NK-92 (cell line): ENCODE results near the gene MAOB.
"Not testable (repeated sequence)": the region's sequence is repeated elsewhere in the genome, so short reads cannot be mapped to it uniquely, and the experiment has no call there.

ENCODE experiments used
- DNase-seq: peaks from one replicate; lab custom pipeline; 2025; ENCODE audit not compliant: unreplicated experiment; lab: John Stamatoyannopoulos, UW

Gene MAOB

DNA sequence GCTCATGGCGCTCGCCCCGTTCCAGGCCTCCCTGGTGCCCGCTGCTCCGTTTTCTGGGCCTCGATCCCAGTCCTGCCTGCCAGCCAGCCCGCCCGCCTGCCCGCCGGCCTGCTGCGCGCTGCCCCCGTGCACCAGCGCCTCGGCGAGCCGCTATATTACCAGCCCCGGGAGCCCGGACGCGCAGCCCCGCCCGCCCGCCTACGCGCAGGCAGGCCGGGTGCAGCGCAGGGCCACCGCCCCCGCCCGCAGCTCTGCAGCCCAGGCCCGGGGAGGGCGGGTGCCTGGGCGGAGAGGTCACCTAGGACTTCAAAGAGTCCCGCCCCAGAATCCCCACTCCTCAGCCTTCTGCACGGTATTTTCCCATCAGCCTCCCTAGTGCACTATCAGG is at the start of gene MAOB:
MAOB (minus strand) TSS at position 157 of the 388 bp plus-strand sequence; CDS start at position 6, 151 bp downstream.
- no peak for DNase-seq

DNA sequence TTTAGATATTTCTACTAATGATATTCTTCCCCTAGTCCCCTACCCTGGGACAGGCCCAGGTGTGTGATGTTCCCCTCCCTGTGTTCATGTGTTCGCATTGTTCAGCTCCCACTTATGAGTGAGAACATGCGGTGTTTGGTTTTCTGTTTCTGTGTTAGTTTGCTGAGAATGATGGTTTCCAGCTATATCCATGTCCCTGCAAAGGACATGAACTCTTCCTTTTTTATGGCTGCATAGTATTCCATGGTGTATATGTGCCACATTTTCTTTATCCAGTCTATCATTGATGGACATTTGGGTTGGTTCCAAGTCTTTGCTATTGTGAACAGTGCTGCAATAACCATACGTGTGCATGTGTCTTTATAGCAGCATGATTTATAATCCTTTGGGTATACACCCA is 39.8 kb upstream of the MAOB start:
- DNase-seq: not testable (repeated sequence)

DNA sequence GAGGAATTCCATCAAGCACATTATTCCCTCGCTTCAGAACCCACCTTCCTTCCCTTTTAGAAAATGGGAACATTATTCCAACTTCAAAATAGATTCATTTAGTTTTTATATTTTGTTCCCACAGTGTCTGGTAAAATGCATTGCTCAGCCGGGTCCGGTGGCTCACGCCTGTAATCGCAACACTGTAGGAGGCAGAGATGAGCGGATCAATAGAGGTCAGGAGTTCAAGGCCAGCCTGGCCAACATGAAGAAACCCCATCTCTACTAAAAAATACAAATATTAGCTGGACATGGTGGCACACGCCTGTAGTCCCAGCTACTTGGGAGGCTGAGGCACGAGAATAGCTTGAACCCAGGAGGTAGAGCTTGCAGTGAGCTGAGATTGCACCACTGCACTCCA is 28.5 kb upstream of the MAOB start:
- not testable (repeated sequence) for DNase-seq

DNA sequence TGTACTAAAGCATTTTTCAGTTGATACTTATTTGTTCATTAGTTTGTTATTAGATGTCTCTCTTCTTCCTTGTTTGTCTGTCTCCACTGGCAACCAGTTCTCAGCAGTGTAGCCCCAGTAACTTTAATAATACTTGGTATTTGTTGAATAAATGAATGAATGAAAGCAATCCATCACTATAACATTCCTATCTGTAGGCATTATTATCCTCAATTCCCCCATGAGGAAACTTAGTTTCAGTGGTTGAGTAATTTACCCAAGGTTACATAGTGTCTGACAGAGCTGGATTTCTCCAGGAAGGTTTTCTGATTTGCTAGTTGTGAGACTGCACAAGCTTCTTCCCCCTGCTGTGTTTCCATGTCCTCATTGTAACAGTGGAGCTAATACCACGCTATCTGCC is 27.8 kb upstream of the MAOB start:
- no peak for DNase-seq

DNA sequence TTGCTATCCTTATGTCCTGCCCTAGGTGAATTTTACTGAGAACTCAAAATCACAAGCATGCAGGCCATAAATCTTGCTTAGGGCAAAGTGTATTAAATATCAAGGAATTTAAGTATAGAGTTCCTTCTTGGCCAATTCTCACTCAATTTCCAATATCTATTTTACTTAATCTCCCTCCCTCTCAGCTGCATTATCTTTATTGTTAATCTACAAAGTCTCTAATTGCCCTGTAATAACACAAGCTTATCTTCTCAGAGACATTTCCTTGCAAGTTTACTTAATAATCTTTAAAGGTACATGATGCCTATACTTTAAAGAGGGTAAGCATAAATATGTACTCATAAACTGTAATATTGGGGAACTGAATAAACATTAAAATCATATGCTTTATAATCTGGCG is 26.9 kb upstream of the MAOB start:
- no peak for DNase-seq

DNA sequence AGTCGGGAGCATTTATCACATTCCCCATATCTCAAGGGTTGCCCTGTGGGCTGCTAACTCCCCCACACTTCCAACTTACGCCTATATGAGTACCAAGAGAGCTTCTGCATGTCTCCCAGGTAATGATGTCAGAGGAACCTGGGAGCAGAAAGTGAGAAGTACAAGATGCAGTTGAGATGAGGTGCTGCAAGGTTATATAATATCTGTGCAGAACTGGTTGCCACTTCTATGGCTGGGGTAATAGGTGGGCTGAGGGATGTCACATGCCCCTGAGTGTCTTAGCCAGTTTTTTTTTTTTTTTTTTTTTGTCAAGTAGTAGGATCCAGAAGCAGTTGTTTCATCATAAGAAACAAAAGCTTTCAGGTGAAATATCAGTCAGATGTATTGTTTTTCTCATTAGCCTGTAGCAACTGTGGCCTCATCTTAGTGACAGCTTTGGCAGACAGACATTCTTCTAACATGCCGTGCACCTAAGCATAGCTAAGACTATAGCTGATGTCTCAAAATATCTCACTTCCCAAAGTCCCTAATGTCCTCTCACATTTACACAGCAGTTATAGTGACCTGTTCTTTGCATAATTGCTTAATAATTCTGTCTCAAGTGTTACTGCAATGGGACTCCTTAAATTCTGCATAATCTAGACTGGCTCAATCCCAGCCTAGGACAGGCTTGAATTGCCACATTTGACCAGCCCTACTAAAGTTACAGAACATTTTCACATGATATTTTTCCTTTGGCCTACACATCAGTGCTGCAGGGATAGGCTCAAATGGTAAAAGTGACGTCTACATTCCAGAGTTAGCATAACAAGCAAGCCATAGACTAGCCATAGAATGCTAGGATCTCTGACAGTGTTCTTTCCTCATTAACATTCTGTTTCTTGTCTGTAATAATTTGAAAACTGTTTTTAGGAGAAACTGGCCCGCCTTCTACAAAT is 17.9 kb upstream of the MAOB start:
- DNase-seq: no peak

DNA sequence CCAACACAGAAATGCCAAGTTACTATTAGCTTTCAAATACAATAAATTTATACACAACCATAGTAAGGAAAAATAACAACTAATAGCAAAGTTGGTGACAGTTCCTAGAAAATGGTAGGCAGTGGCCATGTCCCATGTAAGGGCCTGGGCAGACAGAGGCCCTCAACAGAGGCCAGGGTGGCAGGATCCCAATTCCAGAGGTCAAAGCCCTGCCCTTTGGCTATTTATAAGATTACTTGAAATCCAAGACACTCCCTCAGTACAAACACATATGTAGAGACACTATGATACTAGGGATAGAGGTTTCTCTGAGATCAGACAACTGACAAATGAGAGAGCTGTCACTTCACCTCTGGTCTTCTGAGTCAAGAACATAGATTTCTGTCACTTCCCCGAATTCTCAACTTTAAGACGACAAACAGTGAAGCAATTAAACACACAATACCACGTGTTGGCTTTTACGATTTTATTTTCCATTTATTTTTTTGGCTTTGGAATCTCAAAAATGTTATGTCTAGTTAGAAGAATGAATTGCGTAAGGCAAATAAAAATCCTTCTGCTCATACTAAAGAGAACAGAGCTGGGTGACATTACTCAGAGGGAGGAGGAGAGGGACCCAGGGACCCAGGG is 16.3 kb upstream of the MAOB start:
- DNase-seq: no peak

DNA sequence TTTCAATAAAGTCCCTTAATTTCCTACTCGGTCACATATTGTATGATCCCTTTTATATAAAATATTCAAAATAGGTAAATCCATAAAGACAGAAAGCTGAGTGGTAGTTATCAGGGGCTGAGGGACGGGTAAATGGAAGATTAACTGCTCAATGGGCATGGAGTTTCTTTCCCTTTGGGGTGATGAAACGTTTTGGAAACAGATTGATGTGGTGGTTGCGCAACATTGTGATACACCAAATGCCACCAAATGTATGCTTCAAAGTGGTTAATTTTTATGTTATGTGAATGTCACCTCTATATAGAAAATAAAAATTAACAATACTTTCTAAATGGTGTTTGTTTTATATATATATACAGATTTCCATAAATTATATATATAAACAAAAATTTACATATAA is 15.0 kb upstream of the MAOB start:
- DNase-seq: no peak

DNA sequence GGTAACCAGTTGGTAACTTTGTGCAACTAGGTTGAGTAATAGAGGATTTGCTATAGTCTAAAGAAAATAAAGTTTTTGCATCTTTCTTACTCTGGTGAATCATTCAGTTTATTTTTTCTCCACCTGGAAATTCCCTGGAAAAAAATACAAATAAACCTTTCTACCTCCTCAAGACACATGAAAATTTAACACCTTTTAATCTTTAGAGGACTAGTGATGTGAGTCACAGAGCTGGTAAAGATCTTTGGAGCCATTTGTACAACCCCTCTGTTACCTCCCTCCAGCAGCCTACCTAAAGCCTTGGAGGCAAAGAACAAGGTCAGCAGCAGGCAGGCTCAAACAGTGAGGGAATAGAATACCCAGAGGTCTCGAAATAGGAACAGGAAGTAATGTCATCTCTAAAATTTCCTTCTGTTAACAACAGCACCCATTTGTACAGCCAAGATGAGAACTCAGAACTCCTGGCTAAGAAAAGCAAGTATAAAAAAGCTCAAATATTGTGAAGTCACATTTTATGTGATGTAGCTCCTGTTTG is 10.2 kb upstream of the MAOB start:
- DNase-seq: no peak

DNA sequence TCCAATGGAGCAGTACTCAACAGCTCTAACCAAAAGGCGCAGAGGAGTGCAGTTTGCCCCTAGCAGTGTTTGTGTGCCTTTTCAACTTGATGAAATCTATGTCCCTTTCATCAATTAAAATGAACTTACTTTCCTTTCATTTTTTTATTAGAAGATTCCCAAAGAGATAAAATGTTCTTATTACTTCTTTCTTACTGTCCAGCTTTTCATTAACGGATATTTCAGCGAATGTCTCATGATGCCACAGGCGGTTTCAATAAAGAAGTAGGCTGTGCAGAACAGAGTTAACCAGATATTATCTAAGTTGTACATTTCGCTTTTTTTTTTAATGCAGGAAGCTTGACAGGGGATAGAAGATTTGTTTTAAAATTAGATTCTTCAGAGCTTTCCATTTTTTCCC is 3.4 kb upstream of the MAOB start:
- DNase-seq: no peak

DNA sequence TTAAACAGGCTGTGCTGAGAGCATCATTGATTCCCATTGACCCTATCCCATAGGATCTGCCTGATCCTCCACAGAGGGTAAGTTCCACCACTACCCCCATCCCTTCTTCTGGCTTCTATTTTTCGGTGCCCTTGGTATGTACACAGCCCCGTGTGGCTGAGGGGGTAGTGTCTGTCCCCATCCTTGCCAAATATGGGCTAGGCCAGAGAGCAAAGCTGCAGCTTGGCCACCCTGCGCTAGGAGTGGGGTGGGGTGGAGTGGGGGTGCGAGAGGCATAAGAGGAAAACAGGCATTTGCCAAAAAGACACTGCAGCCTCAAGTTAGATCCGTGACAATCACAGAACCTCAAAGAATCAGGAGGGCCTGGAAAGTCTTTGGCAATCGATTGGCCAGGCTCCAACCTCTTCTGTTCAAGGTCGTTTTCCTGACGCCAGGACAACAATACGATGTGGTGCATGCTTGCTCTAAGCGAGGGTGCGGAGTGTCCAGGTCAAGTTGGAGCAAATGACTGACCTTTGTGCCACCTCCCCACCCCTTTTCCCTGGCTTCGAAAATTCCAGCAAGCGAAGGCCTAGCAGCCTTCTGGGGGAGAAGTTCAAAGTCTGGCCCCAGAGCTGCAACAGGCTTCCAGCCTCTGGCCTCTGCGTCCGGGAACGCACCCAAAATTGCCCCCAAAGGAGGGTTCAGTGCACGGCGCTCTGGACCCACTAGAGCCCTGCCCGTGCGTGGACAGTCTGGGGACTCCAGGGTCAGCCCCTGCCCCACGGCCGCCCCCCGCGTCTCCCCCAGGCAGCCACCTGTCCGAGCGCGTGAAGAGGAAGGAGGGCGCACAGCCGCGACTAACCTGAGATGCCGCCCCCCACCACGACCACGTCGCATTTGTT is 598 bp downstream of the MAOB start:
- no peak for DNase-seq

DNA sequence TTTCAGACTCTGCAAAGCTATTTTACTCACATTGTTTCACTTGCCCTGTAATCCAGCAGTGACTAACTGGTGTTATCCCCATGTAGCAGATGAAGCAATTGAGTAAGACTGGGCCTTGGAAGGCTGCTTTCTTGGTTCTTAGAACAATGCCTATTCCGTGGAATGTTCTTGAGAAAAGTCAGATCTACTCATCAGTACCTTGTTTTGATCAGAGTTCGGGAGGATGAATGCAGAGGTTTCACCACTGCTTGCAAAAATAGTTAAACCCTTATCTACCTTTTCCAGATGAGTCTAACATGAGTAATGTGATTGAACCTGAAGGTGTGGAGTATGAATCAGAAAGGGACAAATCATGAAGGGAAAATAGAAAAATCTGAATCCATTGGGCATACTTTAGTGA is 1.8 kb downstream of the MAOB start:
- no peak for DNase-seq

DNA sequence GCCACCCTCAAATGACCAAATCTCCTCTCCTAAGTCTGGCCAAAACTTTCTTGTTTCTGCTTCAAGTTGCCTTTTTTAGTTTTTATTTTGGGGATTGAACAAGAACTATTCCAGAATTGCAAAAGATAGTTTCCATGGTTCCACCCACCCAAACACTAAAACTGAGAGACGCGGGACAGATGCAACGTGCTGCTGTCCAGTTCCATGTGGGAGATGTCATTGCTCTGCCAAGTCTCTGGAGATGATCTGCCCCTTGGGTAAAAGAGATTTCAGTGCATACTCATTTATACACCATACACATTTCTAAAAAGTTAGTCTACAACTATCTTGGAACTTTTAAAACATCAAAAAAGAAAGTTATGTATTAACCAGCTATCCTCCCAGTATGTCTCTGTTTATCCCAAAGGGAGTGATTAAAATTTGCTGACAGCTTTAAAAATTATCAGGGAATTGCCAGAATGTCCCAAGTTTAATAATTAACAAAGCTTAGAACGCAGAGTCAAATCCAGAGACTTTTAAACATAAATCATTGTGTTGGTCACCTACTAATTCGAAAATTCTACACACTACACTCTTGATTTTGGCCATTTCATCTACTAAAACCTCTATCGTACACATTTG is 3.2 kb downstream of the MAOB start:
- no peak for DNase-seq

DNA sequence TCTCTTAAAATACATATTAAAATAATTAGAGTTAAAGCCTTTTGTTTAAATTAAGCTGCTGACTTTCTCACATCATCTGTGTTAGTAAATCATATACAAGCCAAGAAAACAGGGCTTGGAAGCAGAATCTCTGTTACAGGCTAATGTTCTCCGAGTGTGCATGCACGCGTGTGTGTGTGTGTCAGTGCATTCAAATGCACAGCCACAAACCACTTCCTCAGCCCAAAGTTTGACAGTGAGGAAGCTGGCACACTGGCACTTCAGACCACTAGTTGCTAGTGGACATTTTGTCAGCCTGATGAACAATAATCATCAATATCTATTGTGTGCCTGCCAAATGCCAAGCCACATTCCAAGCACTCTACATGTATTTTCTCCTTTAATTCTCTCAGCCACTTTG is 5.6 kb downstream of the MAOB start:
- no peak for DNase-seq

DNA sequence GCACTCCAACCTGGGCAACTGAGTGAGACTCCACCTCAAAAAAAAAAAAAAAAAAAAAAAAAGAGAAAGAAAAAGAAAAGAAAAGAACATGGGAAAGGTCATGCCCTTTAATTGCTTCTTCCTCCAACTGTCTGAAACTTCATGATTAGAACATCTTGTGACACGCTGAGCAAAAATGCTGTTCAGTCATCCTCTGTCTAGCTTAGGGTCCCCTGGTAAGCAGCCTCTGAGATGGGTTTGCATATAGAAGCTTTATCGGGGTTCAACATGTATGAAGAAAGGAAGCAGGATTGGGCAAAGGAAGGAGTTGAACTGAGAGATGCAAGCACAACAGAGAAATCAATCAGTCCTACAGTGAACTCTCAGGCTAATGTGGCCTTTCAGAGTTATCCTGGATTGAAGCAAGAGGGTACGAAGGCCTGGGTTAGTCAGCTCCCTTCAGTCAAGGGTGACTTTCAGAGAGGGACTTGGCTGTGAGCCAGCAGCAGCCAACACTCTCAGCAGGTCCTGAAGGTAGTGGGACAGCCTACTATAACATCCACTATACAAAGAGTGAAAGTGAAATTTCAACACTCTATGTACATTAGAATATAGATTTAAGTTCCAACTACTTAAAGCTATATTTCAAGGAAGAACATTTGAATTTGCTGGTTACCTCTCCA is 11.4 kb downstream of the MAOB start:
- DNase-seq: no peak

DNA sequence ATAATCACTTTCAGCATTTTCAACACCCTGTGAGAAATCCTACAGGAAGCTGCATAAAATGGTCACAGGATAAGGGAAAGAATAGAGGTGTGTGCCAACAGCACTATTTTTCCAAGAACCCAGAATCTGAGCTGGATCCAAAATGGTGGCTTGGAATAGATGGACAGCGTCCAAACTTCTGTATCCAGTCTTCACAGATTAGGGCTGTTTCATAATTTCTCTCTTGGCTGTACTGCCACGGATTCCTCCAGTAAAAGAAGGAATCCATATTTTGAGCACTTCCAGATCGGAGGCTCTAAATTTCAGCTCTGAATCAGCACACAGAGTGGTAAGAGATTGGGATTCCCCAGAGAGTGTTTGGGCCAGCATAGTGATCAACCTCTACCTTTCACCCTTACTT is 12.2 kb downstream of the MAOB start:
- DNase-seq: no peak

DNA sequence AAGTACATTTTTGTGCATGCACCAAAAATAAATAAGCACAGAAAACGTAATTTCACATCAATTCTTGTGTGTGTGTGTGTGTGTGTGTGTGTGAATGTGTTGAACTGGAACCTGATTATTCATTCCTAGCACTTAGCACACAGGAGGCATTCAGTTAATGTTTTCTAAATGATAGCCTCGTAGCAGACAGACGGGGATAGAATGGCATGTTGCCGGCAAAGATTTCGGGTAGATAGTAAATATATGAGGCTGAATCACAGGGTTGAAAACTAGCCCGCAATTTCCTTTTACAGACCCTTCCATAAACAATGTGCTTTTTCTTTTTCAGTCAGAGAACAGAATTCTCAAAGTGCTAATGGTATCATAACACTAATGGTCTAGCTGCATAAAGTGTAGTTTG is 13.5 kb downstream of the MAOB start:
- DNase-seq: no peak

DNA sequence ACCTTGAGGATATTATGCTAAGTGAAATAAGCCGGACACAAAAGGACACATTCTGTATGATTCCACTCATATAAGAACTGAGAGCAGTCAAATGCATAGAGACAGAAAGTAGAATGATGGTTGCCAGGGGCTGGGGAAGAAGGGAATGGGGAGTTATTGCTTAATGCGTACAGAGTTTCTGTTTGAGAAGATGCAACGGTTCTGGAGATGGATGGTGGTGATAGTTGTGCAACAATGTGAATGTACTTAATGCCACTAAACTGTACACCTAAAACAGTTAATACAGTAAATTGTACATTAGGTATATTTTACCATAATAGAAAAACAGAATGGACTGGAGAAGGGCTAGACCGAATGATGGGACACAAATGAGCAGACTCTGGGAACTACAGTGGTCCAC is 15.8 kb downstream of the MAOB start:
- DNase-seq: no peak

DNA sequence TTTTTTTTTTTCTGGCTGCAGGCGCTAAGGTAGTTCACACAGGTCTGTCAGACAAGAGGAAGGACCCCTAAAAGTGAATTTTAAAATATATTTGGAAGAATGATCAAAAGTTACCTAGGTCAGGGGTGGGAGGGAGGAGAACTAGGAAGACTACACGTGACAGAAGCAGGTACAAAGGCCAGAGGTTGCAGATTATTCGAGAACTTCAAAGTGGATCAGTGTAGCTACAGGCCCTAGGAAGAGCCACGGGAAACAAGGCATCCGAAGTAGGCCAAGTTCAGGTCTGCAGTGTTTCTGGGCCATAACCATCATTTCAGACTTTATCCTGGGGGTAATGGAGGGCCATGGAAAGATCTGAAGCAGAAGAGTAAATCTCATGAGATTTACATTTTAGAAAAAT is 16.5 kb downstream of the MAOB start:
- DNase-seq: no peak

DNA sequence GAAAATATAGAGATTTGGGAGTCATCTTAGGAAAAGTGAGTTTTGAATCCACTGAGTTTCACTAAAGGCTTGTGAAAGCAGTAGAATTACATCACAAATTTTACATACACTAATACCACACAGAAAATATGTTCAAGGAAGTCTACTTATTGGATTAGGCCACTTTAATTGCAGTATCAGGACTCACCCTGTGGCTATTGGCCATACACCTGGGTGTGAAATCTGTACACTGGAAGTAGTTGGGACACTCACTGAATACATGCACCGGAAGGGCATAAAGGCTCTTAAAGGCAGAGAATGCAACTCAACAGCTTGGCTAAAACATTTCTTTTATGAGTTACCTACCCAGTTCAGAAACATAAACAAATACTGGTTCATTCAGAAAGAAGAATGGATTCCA is 19.8 kb downstream of the MAOB start:
- no peak for DNase-seq
